T-helper 2 cell treated with Interferon-gamma antibody and Interleukin-4, amounts not matched to agents 5 μg/mL and 100 μg/mL, for 36 hours (primary cell): ENCODE data around the gene TIMM22.
A peak's percentile ranks its signal among the peaks of the same experiment; 100 is the strongest.
"Not testable (repeated sequence)": the region's sequence is repeated elsewhere in the genome, so short reads cannot be mapped to it uniquely, and the experiment has no call there.

Experiments used
- DNase-seq: peaks from one replicate; pipeline ENCODE4 v3.0.0; 2021; ENCODE audit warnings: low spot score
- H3K27ac Mint-ChIP-seq: one replicate; pipeline ENCODE4 v1.8.0; 2021; ENCODE audit warnings: mild to moderate bottlenecking, mixed read lengths
- H3K27me3 Mint-ChIP-seq: one replicate; pipeline ENCODE4 v1.8.0; 2021; ENCODE audit warnings: low read depth, mixed read lengths
- H3K36me3 Mint-ChIP-seq: one replicate; pipeline ENCODE4 v1.8.0; 2021; ENCODE audit warnings: low read depth, mixed read lengths
- H3K4me1 Mint-ChIP-seq: one replicate; pipeline ENCODE4 v1.8.0; 2021; ENCODE audit warnings: low read depth, mixed read lengths
- H3K4me3 Mint-ChIP-seq: one replicate; pipeline ENCODE4 v1.8.0; 2022; ENCODE audit warnings: mild to moderate bottlenecking, moderate library complexity, mixed read lengths
- H3K9me3 Mint-ChIP-seq: one replicate; pipeline ENCODE4 v1.8.0; 2021; ENCODE audit warnings: mixed read lengths

Gene TIMM22

DNA sequence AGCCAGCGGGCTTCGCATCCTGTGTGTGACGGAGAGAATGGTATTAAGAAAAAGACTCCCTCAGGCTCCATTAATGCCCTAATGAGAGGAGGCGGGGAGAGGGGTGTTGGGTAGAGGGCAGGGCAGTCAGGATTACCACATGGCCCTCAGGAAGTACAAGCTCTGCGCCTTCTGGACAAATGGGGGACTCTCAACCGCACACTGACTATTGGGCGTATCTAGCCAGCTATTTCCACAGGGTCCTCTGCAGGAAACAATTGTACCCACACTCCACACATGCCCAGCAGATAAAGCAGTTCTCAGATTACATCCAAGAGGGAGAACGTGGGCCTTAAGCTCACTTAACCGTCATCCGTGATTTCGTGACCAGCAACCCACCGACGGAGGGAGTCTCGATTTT is 32.1 kb upstream of the TIMM22 start:
- no peak for DNase-seq
- no peak overlapping the region for H3K27ac Mint-ChIP-seq
- peaks cover 11% of the 10 kb centered on the region for H3K27me3 Mint-ChIP-seq
- H3K36me3 Mint-ChIP-seq, result no peaks in the 10 kb centered on the region
- no peaks in the 10 kb centered on the region for H3K9me3 Mint-ChIP-seq
- no peak overlapping the region for H3K4me3 Mint-ChIP-seq
- no peaks in the 10 kb centered on the region for H3K4me1 Mint-ChIP-seq

DNA sequence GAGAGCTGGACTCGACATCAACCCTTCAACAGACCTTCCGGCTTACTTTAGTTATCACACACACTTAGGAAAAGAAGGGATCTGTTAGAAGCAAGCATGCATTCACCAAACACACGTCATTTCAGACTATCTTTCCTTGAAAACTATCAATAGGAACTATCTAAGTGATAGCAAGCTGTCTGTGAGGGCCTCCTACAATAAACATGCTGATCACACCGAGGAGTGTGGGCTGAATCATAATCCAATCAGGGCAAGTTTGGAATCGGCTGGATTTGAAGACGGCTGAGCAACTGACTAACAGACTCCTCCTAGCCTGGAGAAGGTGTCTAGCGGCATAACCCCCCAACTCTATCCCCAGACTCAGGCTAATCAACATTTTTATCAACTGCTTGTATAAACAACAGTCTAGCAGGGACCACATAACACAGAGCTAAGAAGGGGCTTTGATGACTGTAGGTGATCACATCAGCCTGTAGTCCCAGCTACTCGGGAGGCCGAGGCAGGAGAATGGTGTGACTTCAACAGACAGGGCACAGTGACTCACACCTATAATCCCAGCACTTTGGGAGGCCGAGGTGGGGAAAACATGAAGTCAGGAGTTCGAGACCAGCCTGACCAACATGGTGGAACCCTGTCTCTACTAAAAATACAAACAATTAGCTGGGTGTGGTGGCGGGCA is 31.5 kb upstream of the TIMM22 start:
- Mint-ChIP-seq H3K27ac (no peak overlapping the region), H3K4me3 (no peak overlapping the region), H3K27me3 (peaks cover 13% of the 10 kb centered on the region), H3K9me3 (no peaks in the 10 kb centered on the region), H3K4me1 (no peaks in the 10 kb centered on the region), H3K36me3 (no peaks in the 10 kb centered on the region)
- no peak for DNase-seq

DNA sequence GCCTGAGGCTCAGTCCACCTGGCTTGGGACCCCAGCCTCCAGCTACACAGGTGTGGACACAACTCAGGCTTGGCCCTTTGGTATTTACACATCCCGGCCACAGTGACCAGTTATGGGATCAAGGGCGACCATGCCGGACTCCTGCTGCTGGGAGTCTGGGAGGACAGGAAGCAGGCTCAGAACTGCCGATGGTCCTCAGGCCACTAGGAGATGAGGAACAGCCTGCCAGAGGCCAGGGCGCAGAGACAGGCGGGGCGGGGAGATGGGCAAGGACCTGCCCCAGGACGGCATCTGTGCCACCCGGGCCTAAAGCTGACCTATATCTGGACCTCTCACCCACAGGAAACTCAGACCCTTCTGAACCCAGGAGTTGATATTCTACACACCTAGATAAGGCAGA is 29.8 kb upstream of the TIMM22 start:
- Mint-ChIP-seq H3K27me3 (peaks cover 13% of the 10 kb centered on the region), H3K4me1 (no peaks in the 10 kb centered on the region), H3K4me3 (no peak overlapping the region), H3K36me3 (no peaks in the 10 kb centered on the region), H3K27ac (no peak overlapping the region), H3K9me3 (no peaks in the 10 kb centered on the region)
- DNase-seq, result no peak

DNA sequence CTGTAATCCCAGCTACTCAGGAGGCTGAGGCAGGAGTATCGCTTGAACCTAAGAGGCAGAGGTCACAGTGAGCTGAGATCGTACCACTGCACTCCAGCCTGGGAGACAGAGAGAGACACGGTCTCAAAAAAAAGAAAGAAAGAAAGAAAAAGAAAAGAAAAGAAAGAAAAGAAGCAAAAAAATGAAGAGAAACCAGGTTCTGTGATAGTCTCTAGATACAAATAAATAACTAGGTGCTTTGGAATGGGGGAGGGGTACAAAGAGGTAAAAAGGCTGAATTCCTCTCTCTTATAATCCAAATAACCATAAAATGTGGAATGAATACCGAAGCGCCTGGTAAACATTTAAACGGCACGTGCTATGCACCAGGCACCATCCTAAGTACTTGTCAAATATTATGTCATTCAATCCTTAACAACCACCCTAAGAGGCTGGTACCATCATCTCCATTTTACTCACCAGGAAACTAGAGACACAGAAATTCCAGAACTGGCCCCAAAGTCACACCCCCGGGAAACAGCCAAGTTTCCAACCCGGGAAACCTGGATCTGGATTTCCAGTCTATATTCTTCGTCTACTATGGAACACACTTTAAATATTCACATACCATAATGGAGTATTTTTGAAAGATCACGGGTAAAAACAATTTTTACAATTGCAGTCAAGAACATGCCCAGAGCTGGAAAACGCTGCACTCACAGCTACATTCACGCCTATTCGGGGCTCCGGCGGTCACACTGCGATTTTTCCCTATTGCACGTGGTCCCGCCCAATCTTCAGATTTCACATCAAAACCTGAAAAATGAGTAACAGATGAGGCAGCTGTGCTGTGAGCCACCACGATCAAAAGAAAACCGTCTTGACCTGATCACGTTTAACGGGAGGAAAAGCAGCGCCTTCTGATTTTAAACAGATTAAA is 27.9 kb upstream of the TIMM22 start:
- no peaks in the 10 kb centered on the region for H3K9me3 Mint-ChIP-seq
- peaks cover 13% of the 10 kb centered on the region for H3K27me3 Mint-ChIP-seq
- no peaks in the 10 kb centered on the region for H3K4me1 Mint-ChIP-seq
- DNase-seq, result no peak
- no peak overlapping the region for H3K4me3 Mint-ChIP-seq
- H3K27ac Mint-ChIP-seq, result no peak overlapping the region
- no peaks in the 10 kb centered on the region for H3K36me3 Mint-ChIP-seq

DNA sequence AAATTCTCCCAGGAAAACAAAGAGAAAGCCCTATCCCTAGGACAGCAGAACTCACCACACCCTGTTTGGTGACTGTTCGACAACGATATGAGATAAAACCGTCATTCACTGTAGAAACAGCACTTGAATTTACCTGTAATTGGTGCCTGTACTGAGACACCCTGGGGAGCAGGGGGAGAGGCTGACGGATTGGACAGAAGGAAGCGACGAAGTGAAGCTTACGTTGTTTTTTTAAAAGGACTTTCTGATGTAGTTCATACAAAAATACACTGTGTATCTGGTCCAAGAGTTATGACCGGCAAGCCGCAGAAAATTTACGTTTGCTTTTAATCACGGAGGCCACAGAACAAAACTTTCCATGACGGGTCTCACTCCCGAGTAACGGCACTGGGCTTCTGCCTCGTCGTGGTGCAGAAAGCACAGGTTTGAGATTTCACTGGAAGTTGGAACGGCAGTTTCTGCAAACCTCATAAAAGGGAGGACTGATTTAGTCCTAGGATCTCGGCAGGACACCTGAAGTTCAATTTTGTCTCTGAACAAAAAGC is 27.0 kb upstream of the TIMM22 start:
- H3K9me3 Mint-ChIP-seq, result no peaks in the 10 kb centered on the region
- H3K27me3 Mint-ChIP-seq, result peaks cover 11% of the 10 kb centered on the region
- H3K36me3 Mint-ChIP-seq, result no peaks in the 10 kb centered on the region
- H3K4me3 Mint-ChIP-seq, result no peak overlapping the region
- DNase-seq, result no peak
- no peaks in the 10 kb centered on the region for H3K4me1 Mint-ChIP-seq
- no peak overlapping the region for H3K27ac Mint-ChIP-seq

DNA sequence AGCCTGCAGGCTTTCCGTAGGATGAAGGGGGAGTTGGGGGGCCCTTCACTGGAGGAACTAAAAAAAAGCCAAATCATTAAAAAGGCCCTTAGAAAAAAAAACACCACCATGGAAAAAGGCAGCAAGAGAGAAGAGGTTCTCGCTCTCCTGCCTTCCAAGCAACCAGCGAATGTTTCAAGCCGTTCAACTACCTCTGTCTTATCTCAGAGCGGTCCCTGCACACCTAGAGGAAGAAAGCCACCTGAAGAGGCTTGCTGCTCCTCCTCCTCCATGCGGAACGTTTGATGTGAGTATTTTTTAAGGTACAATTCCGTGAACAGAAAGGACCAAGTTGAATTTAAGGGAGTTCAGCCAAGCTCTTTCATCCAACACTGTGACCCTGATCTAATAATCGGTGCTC is 26.6 kb upstream of the TIMM22 start:
- Mint-ChIP-seq H3K27ac (no peak overlapping the region), H3K4me1 (no peaks in the 10 kb centered on the region), H3K9me3 (no peaks in the 10 kb centered on the region), H3K4me3 (no peak overlapping the region), H3K36me3 (no peaks in the 10 kb centered on the region), H3K27me3 (peaks cover 12% of the 10 kb centered on the region)
- no peak for DNase-seq

DNA sequence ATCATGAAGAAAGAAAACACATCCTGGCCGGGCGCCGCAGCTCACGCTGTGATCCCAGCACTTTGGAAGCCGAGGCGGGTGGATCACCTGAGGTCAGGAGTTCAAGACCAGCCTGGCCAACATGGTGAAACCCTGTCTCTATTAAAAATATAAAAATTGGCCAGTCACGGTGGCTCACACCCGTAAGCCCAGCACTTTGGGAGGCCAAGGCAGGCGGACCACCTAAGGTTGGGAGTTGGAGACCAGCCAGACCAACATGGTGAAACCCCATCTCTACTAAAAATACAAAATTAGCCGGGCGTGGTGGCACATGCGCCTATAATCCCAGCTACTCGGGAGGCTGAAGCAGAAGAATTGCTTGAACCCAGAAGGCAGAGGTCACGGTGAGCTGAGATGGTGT is 25.1 kb upstream of the TIMM22 start:
- H3K4me3 Mint-ChIP-seq, H3K27ac Mint-ChIP-seq, DNase-seq, H3K4me1 Mint-ChIP-seq, H3K9me3 Mint-ChIP-seq, H3K36me3 Mint-ChIP-seq: not testable (repeated sequence)
- H3K27me3 Mint-ChIP-seq, result peaks cover 27% of the 10 kb centered on the region

DNA sequence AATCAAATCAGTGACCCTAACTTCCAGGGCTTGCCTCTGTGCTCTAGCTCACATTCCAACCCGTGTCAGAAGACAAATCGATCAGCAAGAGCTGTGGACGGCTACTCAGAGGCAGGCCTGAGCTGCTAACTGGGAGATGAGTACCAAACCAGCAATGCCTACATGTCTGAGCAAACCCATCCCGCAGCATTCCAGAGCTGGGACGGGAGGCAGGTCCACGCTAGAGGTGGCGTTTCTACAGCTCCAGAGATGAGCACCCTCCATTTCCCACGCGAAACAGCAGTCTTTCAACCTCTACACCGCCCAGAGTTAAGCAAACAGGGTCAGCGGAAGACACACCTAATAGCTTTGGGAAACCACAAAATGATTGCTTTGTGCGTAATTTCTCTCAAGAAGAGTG is 23.9 kb upstream of the TIMM22 start:
- Mint-ChIP-seq H3K36me3 (no peaks in the 10 kb centered on the region), H3K9me3 (no peaks in the 10 kb centered on the region), H3K4me1 (no peaks in the 10 kb centered on the region), H3K4me3 (no peak overlapping the region), H3K27ac (no peak overlapping the region), H3K27me3 (peaks cover 39% of the 10 kb centered on the region)
- no peak for DNase-seq

DNA sequence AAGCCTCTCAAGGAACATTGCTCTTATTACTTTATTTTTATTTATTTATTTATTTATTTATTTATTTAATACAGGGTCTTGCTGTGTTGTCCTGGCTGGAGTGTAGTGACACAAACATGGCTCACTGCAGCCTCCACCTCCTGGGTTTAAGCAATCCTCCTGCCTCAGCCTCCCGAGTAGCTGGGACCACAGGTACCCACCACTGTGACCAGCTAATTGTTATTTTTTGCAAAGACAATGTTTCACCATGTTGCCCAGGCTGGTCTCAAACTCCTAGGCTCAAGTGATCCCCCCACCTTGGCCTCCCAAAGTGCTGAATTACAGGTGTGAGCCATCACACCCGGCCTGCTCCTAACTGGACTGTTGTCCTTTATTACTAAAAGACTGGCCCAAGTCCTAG is 22.2 kb upstream of the TIMM22 start:
- H3K4me1 Mint-ChIP-seq, H3K4me3 Mint-ChIP-seq, H3K36me3 Mint-ChIP-seq, H3K9me3 Mint-ChIP-seq, H3K27ac Mint-ChIP-seq, DNase-seq: not testable (repeated sequence)
- peaks cover 35% of the 10 kb centered on the region for H3K27me3 Mint-ChIP-seq

DNA sequence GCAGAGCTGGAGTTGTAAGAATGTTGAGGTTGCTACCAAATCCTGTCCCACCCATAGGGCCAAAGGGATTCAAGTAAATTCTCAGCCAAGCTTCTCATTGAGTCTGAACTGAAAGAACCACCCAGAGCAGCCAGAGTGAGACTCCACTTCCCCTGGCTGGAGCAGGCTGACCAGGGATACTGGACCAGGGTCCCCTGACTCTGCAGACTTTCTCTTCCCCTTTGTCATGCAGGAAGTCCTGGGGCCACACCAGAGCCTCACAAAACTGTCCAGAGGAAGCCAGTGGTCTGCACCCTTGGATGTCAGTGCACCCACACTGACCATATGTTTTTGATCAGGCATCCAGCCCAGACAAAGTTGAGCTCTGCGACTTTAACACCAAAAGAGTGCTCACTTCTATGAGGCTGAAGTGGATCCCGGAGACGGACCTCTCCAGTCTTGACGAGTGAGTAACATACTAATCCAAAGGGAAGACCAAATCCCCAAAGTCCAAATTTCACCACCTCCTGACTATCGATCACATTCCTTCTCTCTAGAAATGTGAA is 21.5 kb upstream of the TIMM22 start:
- peaks cover 32% of the 10 kb centered on the region for H3K27me3 Mint-ChIP-seq

DNA sequence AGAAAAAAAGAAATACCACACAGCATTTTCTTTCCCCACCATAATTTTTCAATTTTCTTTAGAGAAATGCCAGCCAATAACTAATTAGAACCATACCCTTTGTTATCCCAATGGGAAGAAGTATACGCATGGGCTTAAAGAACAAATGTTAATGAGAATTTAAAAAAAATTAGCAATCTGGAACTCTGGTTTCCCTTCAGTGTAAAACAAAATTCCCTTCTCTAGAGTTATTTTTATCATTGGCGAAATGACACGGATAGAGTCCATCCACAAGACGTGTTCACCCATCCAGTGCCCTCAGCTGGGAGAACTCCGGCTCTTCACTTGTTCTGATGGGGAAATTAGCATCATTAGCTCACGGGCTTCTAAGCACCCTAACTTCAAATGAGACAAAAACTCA is 20.6 kb upstream of the TIMM22 start:
- H3K36me3 Mint-ChIP-seq, result no peaks in the 10 kb centered on the region
- peaks cover 37% of the 10 kb centered on the region for H3K27me3 Mint-ChIP-seq
- H3K4me1 Mint-ChIP-seq, result peaks cover 9% of the 10 kb centered on the region
- H3K27ac Mint-ChIP-seq, result no peak overlapping the region
- no peak overlapping the region for H3K4me3 Mint-ChIP-seq
- DNase-seq, result no peak
- H3K9me3 Mint-ChIP-seq, result no peaks in the 10 kb centered on the region

More for the DNA sequence above, 21.5 kb upstream of the TIMM22 start:
- Mint-ChIP-seq H3K4me3 (no peak overlapping the region), H3K36me3 (no peaks in the 10 kb centered on the region), H3K4me1 (peaks cover 3% of the 10 kb centered on the region), H3K9me3 (no peaks in the 10 kb centered on the region), H3K27ac (no peak overlapping the region)
- DNase-seq, result no peak

DNA sequence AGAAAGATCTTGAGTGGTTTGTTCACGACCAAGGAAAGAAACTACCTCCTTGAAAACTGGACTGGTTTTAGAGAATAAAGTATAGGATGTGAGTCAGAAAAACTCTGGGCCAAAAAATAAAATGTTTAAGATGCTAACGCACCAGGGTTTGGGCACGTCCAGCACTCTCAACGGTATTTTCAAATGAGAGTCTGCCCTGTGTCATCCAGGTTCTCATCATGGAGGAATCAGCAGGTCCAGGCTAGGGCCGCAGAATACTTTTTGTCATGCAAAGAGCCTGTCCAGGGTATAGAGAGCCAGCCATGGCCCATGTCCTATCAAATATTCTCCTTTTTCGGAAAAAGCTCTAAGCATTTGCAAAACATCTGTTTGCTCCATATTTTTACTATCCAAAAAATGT is 19.8 kb upstream of the TIMM22 start:
- no peak for DNase-seq
- Mint-ChIP-seq H3K4me1 (peaks cover 9% of the 10 kb centered on the region), H3K27ac (no peak overlapping the region), H3K36me3 (no peaks in the 10 kb centered on the region), H3K9me3 (no peaks in the 10 kb centered on the region), H3K4me3 (no peak overlapping the region), H3K27me3 (peaks cover 37% of the 10 kb centered on the region)

DNA sequence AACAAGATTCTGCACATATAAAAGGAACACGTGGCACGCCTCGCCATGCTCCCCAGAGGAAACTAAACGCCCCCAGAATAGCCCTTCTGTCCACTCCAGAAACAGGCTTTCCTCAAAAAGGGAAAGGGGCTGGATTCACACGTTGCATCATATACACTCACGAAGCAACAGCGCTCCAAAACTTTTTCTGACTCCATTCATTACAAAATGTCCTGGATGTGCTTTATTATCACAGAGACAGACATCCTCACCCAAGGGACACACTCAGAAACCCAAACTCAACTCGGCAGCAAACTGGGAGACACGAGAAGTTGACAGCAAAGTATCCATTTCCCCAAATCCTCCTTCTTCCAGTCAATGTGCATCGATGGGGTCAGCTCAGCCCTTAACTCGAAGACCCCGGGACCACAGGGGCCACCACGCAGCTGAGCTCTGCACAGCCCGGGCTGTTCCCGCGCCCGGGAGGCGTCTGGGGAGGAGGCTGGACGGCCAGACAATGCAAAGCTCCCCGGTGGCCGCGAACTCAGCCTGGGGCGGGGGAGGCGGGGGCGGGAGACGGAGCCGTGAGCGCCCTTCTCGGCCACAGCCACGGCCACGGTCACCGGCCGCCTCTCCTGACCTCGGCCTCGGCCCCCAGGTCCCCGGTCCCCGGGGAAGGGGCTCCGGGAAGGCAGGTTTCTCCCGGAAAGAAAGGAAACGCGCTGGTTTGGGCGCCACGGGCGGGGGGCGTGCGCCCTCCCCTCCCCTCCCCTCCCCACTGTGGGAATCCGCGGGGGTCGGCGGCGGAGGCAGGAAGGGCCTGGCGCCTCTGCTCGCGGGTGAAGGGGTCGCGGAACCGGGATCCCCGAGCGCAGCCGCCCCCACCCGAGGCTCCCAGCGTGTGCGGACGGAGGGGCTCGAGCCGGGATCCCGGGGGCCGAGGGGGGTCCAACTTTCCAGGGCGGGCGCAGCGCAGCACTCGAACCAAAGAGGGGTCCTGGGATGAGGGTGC is 18.5 kb upstream of the TIMM22 start:
- DNase-seq, result no peak
- peak overlapping the region; percentile 66 for H3K4me3 Mint-ChIP-seq
- peaks cover 40% of the 10 kb centered on the region for H3K27me3 Mint-ChIP-seq
- H3K27ac Mint-ChIP-seq, result no peak overlapping the region
- no peaks in the 10 kb centered on the region for H3K36me3 Mint-ChIP-seq
- peaks cover 9% of the 10 kb centered on the region for H3K4me1 Mint-ChIP-seq
- no peaks in the 10 kb centered on the region for H3K9me3 Mint-ChIP-seq
